ENCODE data around the gene FLNC. TPM values are rescaled to one million over a fixed set of nuclear protein-coding genes. Genes with fewer than 3 reads are reported as not detected.

The FLNC gene
- total and polyA plus RNA-seq, 11 donors = 399 to 3,687 (median 1,170) TPM

GRCh38 chr7:128869138-128869943 lies 39.1 kb downstream of the FLNC start:
- H3K4me1 ChIP-seq = peaks cover 0 to 22% (median 13%) of the 10 kb centered on the region in 12 donors
- DNase-seq = peak; percentile 55 to 83 (median 59)
- H3K27ac ChIP-seq = peak overlapping the region in 3 of 12 donors; percentile 15 to 55 (median 38)
- no peaks in the 10 kb centered on the region for H3K9me3 ChIP-seq
- peak; percentile 12 to 75 (median 58) for ATAC-seq
- intact Hi-C loops (cut with DNase I) = loop anchor here in 6 of 10 donors (5.0 to 10.0 kb wide), 6 partner anchors 37 to 207 kb away; partner anchors contain the start of genes CCDC136 (in 2 of the 6) and FLNC (in 1 of the 6)
- WGBS, 4 donors = 0 to 1% (median 1%) methylated on average over 28 to 86 of the region's 86 CpGs
- peak overlapping the region; percentile 45 to 70 (median 63) for H3K4me3 ChIP-seq
- peak in 7 of 12 donors; percentile 9 to 46 (median 32) for TF ChIP-seq CTCF (IDR thresholded peaks at IDR 0.05)
- no peak for TF ChIP-seq POLR2A (IDR thresholded peaks at IDR 0.05)
- peaks cover 0 to 16% (median 0%) of the 10 kb centered on the region in 9 donors for H3K27me3 ChIP-seq
- H3K36me3 ChIP-seq = peaks cover 0 to 18% (median 12%) of the 10 kb centered on the region in 9 donors

GRCh38 chr7:128869944-128870285 lies 39.7 kb downstream of the FLNC start:
- intact Hi-C loops (cut with DNase I) = loop anchor here in 7 of 10 donors (5.0 to 10.0 kb wide), 8 partner anchors 38 to 395 kb away; partner anchors contain the start of genes CCDC136 (in 3 of the 7), METTL2B (in 2 of the 7), FLNC (in 1 of the 7) and GARIN1A (in 1 of the 7)
- WGBS, 4 donors = 9 to 21% (median 14%) methylated on average over 17 to 30 of the region's 30 CpGs
- H3K27ac ChIP-seq = peak overlapping the region in 2 of 12 donors; percentile 38 to 55
- peaks cover 0 to 16% (median 0%) of the 10 kb centered on the region in 9 donors for H3K27me3 ChIP-seq
- DNase-seq (no peak), ATAC-seq (peak in 1 of 4 donors; percentile 1)
- TF ChIP-seq CTCF (IDR thresholded peaks at IDR 0.05) = no peak
- no peak for TF ChIP-seq POLR2A (IDR thresholded peaks at IDR 0.05)
- H3K4me1 ChIP-seq = peaks cover 0 to 21% (median 13%) of the 10 kb centered on the region in 12 donors
- H3K9me3 ChIP-seq = no peaks in the 10 kb centered on the region
- peaks cover 0 to 15% (median 10%) of the 10 kb centered on the region in 9 donors for H3K36me3 ChIP-seq
- peak overlapping the region; percentile 45 to 70 (median 63) for H3K4me3 ChIP-seq

- TF ChIP-seq POLR2A (IDR thresholded peaks at IDR 0.05) (no peak), CTCF (IDR thresholded peaks at IDR 0.05) (no peak)
- Histone ChIP-seq H3K27me3 (peaks cover 0 to 16% (median 0%) of the 10 kb centered on the region in 9 donors), H3K4me1 (peaks cover 0 to 21% (median 13%) of the 10 kb centered on the region in 12 donors), H3K4me3 (no peak overlapping the region), H3K9me3 (no peaks in the 10 kb centered on the region), H3K27ac (no peak overlapping the region), H3K36me3 (peaks cover 0 to 4% (median 0%) of the 10 kb centered on the region in 9 donors)
- DNase-seq (no peak), ATAC-seq (no peak)
- intact Hi-C loops (cut with DNase I) = loop anchor here in 3 of 10 donors (10.0 kb wide), 3 partner anchors 76 to 396 kb away; partner anchors contain the start of genes METTL2B (in 2 of the 3), CCDC136 (in 1 of the 3) and GARIN1A (in 1 of the 3)
- 97 to 99% (median 98%) methylated on average over 5 of the region's 5 CpGs for WGBS, 4 donors
Observed at GRCh38 chr7:128871050-128871449, 40.8 kb downstream of the FLNC start.

- 65 to 70% (median 66%) methylated on average over 11 to 13 of the region's 13 CpGs for WGBS, 4 donors
- H3K27ac ChIP-seq = no peak overlapping the region
Observed at GRCh38 chr7:128872394-128872824, 42.2 kb downstream of the FLNC start.

More at GRCh38 chr7:128872394-128872824, 42.2 kb downstream of the FLNC start:
- Histone ChIP-seq H3K27me3 (peaks cover 0 to 16% (median 0%) of the 10 kb centered on the region in 9 donors), H3K4me3 (no peak overlapping the region), H3K9me3 (no peaks in the 10 kb centered on the region), H3K4me1 (peaks cover 0 to 21% (median 13%) of the 10 kb centered on the region in 12 donors), H3K36me3 (no peaks in the 10 kb centered on the region)
- TF ChIP-seq POLR2A (IDR thresholded peaks at IDR 0.05) = no peak
- no peak for TF ChIP-seq CTCF (IDR thresholded peaks at IDR 0.05)
- DNase-seq (peak in 1 of 5 donors; percentile 48), ATAC-seq (no peak)
- intact Hi-C loops (cut with DNase I) = loop anchor here in 3 of 10 donors (10.0 kb wide), 3 partner anchors 78 to 398 kb away; partner anchors contain the start of genes METTL2B (in 2 of the 3), CCDC136 (in 1 of the 3) and GARIN1A (in 1 of the 3)

All from heart left ventricle (tissue), 16 donors.